ENCODE data around the gene GORAB.

The GORAB gene

DNA sequence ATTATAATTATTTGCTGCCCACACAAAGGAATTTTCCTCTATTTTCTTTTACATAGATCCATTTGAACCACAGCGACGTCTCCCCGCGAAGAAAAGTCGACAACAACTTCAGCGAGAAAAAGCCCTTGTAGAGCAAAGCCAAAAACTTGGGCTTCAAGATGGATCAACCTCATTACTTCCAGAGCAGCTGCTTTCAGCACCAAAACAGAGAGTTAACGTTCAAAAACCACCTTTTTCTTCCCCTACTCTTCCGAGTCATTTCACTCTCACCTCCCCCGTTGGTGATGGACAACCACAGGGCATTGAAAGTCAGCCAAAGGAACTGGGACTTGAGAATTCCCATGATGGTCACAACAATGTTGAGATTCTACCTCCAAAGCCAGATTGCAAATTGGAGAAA is 7.2 kb downstream of the GORAB start:
- H3K9me3 ChIP-seq (ENCODE audit: control insufficient read depth, insufficient read depth, low read length), result no peaks in the 10 kb centered on the region
- TF ChIP-seq EZH2phosphoT487 (IDR thresholded peaks at IDR 0.05; ENCODE audit: borderline replicate concordance, low read length), result no peak
- TF ChIP-seq, protein P1, sequence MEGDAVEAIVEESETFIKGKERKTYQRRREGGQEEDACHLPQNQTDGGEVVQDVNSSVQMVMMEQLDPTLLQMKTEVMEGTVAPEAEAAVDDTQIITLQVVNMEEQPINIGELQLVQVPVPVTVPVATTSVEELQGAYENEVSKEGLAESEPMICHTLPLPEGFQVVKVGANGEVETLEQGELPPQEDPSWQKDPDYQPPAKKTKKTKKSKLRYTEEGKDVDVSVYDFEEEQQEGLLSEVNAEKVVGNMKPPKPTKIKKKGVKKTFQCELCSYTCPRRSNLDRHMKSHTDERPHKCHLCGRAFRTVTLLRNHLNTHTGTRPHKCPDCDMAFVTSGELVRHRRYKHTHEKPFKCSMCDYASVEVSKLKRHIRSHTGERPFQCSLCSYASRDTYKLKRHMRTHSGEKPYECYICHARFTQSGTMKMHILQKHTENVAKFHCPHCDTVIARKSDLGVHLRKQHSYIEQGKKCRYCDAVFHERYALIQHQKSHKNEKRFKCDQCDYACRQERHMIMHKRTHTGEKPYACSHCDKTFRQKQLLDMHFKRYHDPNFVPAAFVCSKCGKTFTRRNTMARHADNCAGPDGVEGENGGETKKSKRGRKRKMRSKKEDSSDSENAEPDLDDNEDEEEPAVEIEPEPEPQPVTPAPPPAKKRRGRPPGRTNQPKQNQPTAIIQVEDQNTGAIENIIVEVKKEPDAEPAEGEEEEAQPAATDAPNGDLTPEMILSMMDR (IDR thresholded peaks at IDR 0.05; ENCODE audit: low read depth, low read length, poor library complexity, severe bottlenecking), result no peak
- H3K36me3 ChIP-seq (ENCODE audit: control insufficient read depth, low read length), result peaks cover 70% of the 10 kb centered on the region
- no peaks in the 10 kb centered on the region for H3K27me3 ChIP-seq (ENCODE audit: control insufficient read depth, low read length)
- H3K4me2 ChIP-seq (ENCODE audit: low read length), result no peak overlapping the region
- H4K20me1 ChIP-seq (ENCODE audit: control insufficient read depth, insufficient read depth, low read depth, low read length), result no peaks in the 10 kb centered on the region
- H3F3A ChIP-seq (ENCODE audit: control insufficient read depth, insufficient read depth), result no peaks in the 10 kb centered on the region
- H3K27ac ChIP-seq (ENCODE audit: low read depth, low read length), result no peak overlapping the region
- H3K4me1 ChIP-seq (ENCODE audit: control insufficient read depth, low read length), result no peaks in the 10 kb centered on the region; the same call in 1 of the 2 replicates
- H3K9me2 ChIP-seq (replicated peaks; ENCODE audit: control insufficient read depth, low read length), result no peaks in the 10 kb centered on the region
- H3K4me3 ChIP-seq (ENCODE audit: low read length), result no peak overlapping the region
- H3K79me2 ChIP-seq (ENCODE audit: control insufficient read depth, low read length), result peaks cover 35% of the 10 kb centered on the region

DNA sequence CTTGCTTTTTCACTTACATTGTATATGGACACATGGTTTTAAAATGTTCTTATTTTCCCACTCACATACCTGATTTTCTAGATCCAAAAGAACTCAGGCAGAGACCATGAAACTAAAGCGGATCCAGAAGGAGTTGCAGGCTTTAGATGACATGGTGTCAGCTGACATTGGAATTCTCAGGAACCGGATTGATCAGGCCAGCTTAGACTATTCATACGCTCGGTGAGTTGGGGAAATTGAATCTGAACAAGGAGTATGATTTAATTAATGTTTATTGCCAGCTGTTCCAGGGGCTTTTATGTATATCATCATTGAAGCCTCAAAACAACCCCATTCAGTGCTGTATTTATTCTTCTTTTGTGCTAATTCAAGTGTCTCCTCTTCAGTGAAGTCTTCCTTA is 12.7 kb downstream of the GORAB start:
- Histone ChIP-seq H3K4me1 (ENCODE audit: control insufficient read depth, low read length) (no peaks in the 10 kb centered on the region), H3K4me2 (ENCODE audit: low read length) (no peak overlapping the region), H3K36me3 (ENCODE audit: control insufficient read depth, low read length) (peaks cover 87% of the 10 kb centered on the region), H3K79me2 (ENCODE audit: control insufficient read depth, low read length) (no peaks in the 10 kb centered on the region), H4K20me1 (ENCODE audit: control insufficient read depth, insufficient read depth, low read depth, low read length) (no peaks in the 10 kb centered on the region), H3K27me3 (ENCODE audit: control insufficient read depth, low read length) (no peaks in the 10 kb centered on the region), H3K9me3 (ENCODE audit: control insufficient read depth, insufficient read depth, low read length) (no peaks in the 10 kb centered on the region), H3K27ac (ENCODE audit: low read depth, low read length) (no peak overlapping the region), H3K4me3 (ENCODE audit: low read length) (no peak overlapping the region), H3F3A (ENCODE audit: control insufficient read depth, insufficient read depth) (no peaks in the 10 kb centered on the region), H3K9me2 (replicated peaks; ENCODE audit: control insufficient read depth, low read length) (no peaks in the 10 kb centered on the region)
- TF ChIP-seq, protein P1 (IDR thresholded peaks at IDR 0.05; ENCODE audit: low read depth, low read length, poor library complexity, severe bottlenecking), result no peak
- TF ChIP-seq EZH2phosphoT487 (IDR thresholded peaks at IDR 0.05; ENCODE audit: borderline replicate concordance, low read length), result no peak

- no peaks in the 10 kb centered on the region for H3K79me2 ChIP-seq (ENCODE audit: control insufficient read depth, low read length)
- H3K4me1 ChIP-seq (ENCODE audit: control insufficient read depth, low read length), result no peaks in the 10 kb centered on the region
- H3K9me3 ChIP-seq (ENCODE audit: control insufficient read depth, insufficient read depth, low read length), result no peaks in the 10 kb centered on the region
- H3K4me3 ChIP-seq (ENCODE audit: low read length), result no peak overlapping the region
- H3K36me3 ChIP-seq (ENCODE audit: control insufficient read depth, low read length), result peaks cover 86% of the 10 kb centered on the region
- H3F3A ChIP-seq (ENCODE audit: control insufficient read depth, insufficient read depth), result no peaks in the 10 kb centered on the region
- H4K20me1 ChIP-seq (ENCODE audit: control insufficient read depth, insufficient read depth, low read depth, low read length), result no peaks in the 10 kb centered on the region
- no peak overlapping the region for H3K27ac ChIP-seq (ENCODE audit: low read depth, low read length)
- TF ChIP-seq, protein P1 (IDR thresholded peaks at IDR 0.05; ENCODE audit: low read depth, low read length, poor library complexity, severe bottlenecking), result no peak
- no peak for TF ChIP-seq EZH2phosphoT487 (IDR thresholded peaks at IDR 0.05; ENCODE audit: borderline replicate concordance, low read length)
- no peak overlapping the region for H3K4me2 ChIP-seq (ENCODE audit: low read length)
- no peaks in the 10 kb centered on the region for H3K9me2 ChIP-seq (replicated peaks; ENCODE audit: control insufficient read depth, low read length)
- H3K27me3 ChIP-seq (ENCODE audit: control insufficient read depth, low read length), result no peaks in the 10 kb centered on the region
These were observed 13.5 kb downstream of the GORAB start for GRCh38 chr1:170545476-170545875.

GRCh38 chr1:170547255-170547654 is 15.3 kb downstream of the GORAB start:
- Histone ChIP-seq H3K79me2 (ENCODE audit: control insufficient read depth, low read length) (no peaks in the 10 kb centered on the region), H3F3A (ENCODE audit: control insufficient read depth, insufficient read depth) (no peaks in the 10 kb centered on the region), H3K27me3 (ENCODE audit: control insufficient read depth, low read length) (no peaks in the 10 kb centered on the region), H3K27ac (ENCODE audit: low read depth, low read length) (no peak overlapping the region), H3K4me2 (ENCODE audit: low read length) (no peak overlapping the region), H4K20me1 (ENCODE audit: control insufficient read depth, insufficient read depth, low read depth, low read length) (no peaks in the 10 kb centered on the region), H3K36me3 (ENCODE audit: control insufficient read depth, low read length) (peaks cover 86% of the 10 kb centered on the region), H3K4me3 (ENCODE audit: low read length) (no peak overlapping the region), H3K4me1 (ENCODE audit: control insufficient read depth, low read length) (no peaks in the 10 kb centered on the region), H3K9me3 (ENCODE audit: control insufficient read depth, insufficient read depth, low read length) (no peaks in the 10 kb centered on the region), H3K9me2 (replicated peaks; ENCODE audit: control insufficient read depth, low read length) (no peaks in the 10 kb centered on the region)
- no peak for TF ChIP-seq EZH2phosphoT487 (IDR thresholded peaks at IDR 0.05; ENCODE audit: borderline replicate concordance, low read length)
- TF ChIP-seq, protein P1 (IDR thresholded peaks at IDR 0.05; ENCODE audit: low read depth, low read length, poor library complexity, severe bottlenecking), result no peak
